ENCODE results near the gene INAFM1.

- TF ChIP-seq EZH2phosphoT487 (IDR thresholded peaks at IDR 0.05; ENCODE audit: borderline replicate concordance, low read depth, low read length) (no peak), CTCF (conservative IDR thresholded peaks at IDR 0.05; ENCODE audit: low read length) (no peak)
Measured at GRCh38 chr19:47257411-47258169, 17.1 kb upstream of the INAFM1 start.

Data from OCI-LY7 (cell line).